IMR-90 (cell line): ENCODE results near the gene PTPRN2. TPM values are rescaled to one million over a fixed set of nuclear protein-coding genes. Genes with fewer than 3 reads are reported as not detected.

Experiments
- ATAC-seq: fragments of 200-7000 bp; cut with Tn5 transposase; 2 replicates; pipeline ENCODE4 v1.9.1; 2020; ENCODE audit warnings: low read depth, mild to moderate bottlenecking, moderate library complexity
- BruUV-seq: library from RNA; stranded (reverse); fragments of 400-500 nt; replicated peaks from 2 replicates; lab custom pipeline; 2021; lab: Mats Ljungman, UMichigan
- CTCF ChIA-PET: fragments of 300-600 bp; formaldehyde crosslinking; extraction: SDS; loops from one replicate; lab custom pipeline; 2021; ENCODE audit warnings: antibody characterized with exemption; lab: Yijun Ruan, JAX
- POLR2A ChIA-PET: fragments of 300-600 bp; sonication (Branson Sonifier 250); formaldehyde crosslinking; loops from one replicate; lab custom pipeline; 2022; ENCODE audit warnings: antibody characterized with exemption; ENCODE audit not compliant: unreplicated experiment; lab: Charles Lee
- DNase-seq: peaks from one replicate; pipeline ENCODE4 v3.0.0; 2013
- H2AFZ ChIP-seq: replicated peaks from 2 replicates; pipeline ENCODE3; 2013; ENCODE audit warnings: low read length, mild to moderate bottlenecking; ENCODE audit not compliant: poor library complexity
- H2AK5ac ChIP-seq: 2 replicates; pipeline ENCODE4 v1.6.1; 2013; ENCODE audit warnings: low read depth, low read length, inconsistent platforms
- H2AK9ac ChIP-seq: replicated peaks from 2 replicates; pipeline ENCODE3; 2013; ENCODE audit warnings: mild to moderate bottlenecking, low read depth, low read length, moderate library complexity; ENCODE audit not compliant: poor library complexity
- H2BK120ac ChIP-seq: 2 replicates; pipeline ENCODE4 v1.6.1; 2013; ENCODE audit warnings: low read depth, low read length, inconsistent platforms
- H2BK15ac ChIP-seq: 3 replicates; pipeline ENCODE4 v1.6.1; 2013; ENCODE audit warnings: low read depth, low read length, inconsistent platforms
- H2BK20ac ChIP-seq: 2 replicates; pipeline ENCODE4 v1.6.1; 2013; ENCODE audit warnings: low read depth, mild to moderate bottlenecking, inconsistent platforms, low read length, moderate library complexity
- H2BK5ac ChIP-seq: 2 replicates; pipeline ENCODE4 v1.6.1; 2013; ENCODE audit warnings: mild to moderate bottlenecking, low read depth, low read length, inconsistent platforms; ENCODE audit not compliant: poor library complexity, severe bottlenecking
- H3K14ac ChIP-seq: replicated peaks from 2 replicates; pipeline ENCODE4 v1.6.1; 2013; ENCODE audit warnings: low read depth, low read length, inconsistent platforms
- H3K18ac ChIP-seq: 2 replicates; pipeline ENCODE4 v1.6.1; 2013; ENCODE audit warnings: low read depth, low read length, control low read depth
- H3K23ac ChIP-seq: 2 replicates; pipeline ENCODE4 v1.6.1; 2013; ENCODE audit warnings: low read depth, low read length, inconsistent platforms
- H3K27ac ChIP-seq: 2 replicates; pipeline ENCODE4 v1.5.1; 2013; ENCODE audit warnings: mild to moderate bottlenecking, control low read depth, low read length; ENCODE audit not compliant: insufficient read depth
- H3K27me3 ChIP-seq: 2 replicates; pipeline ENCODE4 v1.6.1; 2013; ENCODE audit warnings: low read length; ENCODE audit not compliant: control insufficient read depth, insufficient read depth
- H3K36me3 ChIP-seq: 2 replicates; pipeline ENCODE4 v1.6.1; 2013; ENCODE audit warnings: low read length, mixed read lengths; ENCODE audit not compliant: control insufficient read depth, insufficient read depth
- H3K4ac ChIP-seq: 2 replicates; pipeline ENCODE4 v1.6.1; 2013; ENCODE audit warnings: low read depth, low read length, inconsistent platforms
- H3K4me1 ChIP-seq: 2 replicates; pipeline ENCODE4 v1.6.1; 2013; ENCODE audit warnings: low read length, mixed read lengths; ENCODE audit not compliant: control insufficient read depth, insufficient read depth
- H3K4me2 ChIP-seq: 2 replicates; pipeline ENCODE4 v1.6.1; 2013; ENCODE audit warnings: low read depth, mild to moderate bottlenecking, control low read depth, low read length, moderate library complexity
- H3K4me3 ChIP-seq: 2 replicates; pipeline ENCODE4 v1.5.1; 2013; ENCODE audit warnings: low read depth, mild to moderate bottlenecking, control low read depth, low read length, moderate library complexity; ENCODE audit not compliant: insufficient read depth
- H3K56ac ChIP-seq: 2 replicates; pipeline ENCODE4 v1.6.1; 2013; ENCODE audit warnings: low read length, inconsistent platforms; ENCODE audit not compliant: insufficient read depth; ENCODE audit errors: extremely low read depth
- H3K79me1 ChIP-seq, 2 experiments: 2 replicates each; pipeline ENCODE4 v1.6.1; 2013; ENCODE audit warnings: low read length in 2 of 2, inconsistent platforms in 1 of 2, low read depth in 1 of 2
- H3K9ac ChIP-seq: 2 replicates; pipeline ENCODE4 v1.6.1; 2013; ENCODE audit warnings: low read depth, low read length, control low read depth
- H3K9me1 ChIP-seq: 2 replicates; pipeline ENCODE4 v1.6.1; 2013; ENCODE audit warnings: low read length, inconsistent platforms; ENCODE audit not compliant: insufficient read depth
- H3K9me3 ChIP-seq: 2 replicates; pipeline ENCODE4 v1.6.1; 2013; ENCODE audit warnings: low read length; ENCODE audit not compliant: control insufficient read depth, insufficient read depth
- H4K20me1 ChIP-seq: 2 replicates; pipeline ENCODE4 v1.6.1; 2013; ENCODE audit warnings: low read length, inconsistent platforms; ENCODE audit not compliant: insufficient read depth
- H4K5ac ChIP-seq: 2 replicates; pipeline ENCODE4 v1.6.1; 2013; ENCODE audit warnings: mild to moderate bottlenecking, low read depth, low read length, control low read depth
- H4K8ac ChIP-seq, 2 experiments: 2 replicates each; pipeline ENCODE4 v1.6.1; 2013; ENCODE audit warnings: low read depth in 2 of 2, low read length in 2 of 2, control low read depth in 1 of 2, inconsistent platforms in 1 of 2
- H4K91ac ChIP-seq: 2 replicates; pipeline ENCODE4 v1.6.1; 2013; ENCODE audit warnings: low read depth, low read length, inconsistent platforms; ENCODE audit not compliant: insufficient read depth
- CHD1 ChIP-seq: IDR thresholded peaks from 2 replicates; pipeline ENCODE4 v1.6.1; 2012; ENCODE audit warnings: low read depth, low read length, improper control_type of control experiment
- CTCF ChIP-seq: conservative IDR thresholded peaks from 2 replicates; pipeline ENCODE4 v1.5.1; 2012; ENCODE audit warnings: mild to moderate bottlenecking, low read depth, low read length, improper control_type of control experiment
- FOS ChIP-seq: fragments of 150-350 bp; IDR thresholded peaks from 2 replicates; pipeline ENCODE4 v1.6.1; 2016; ENCODE audit warnings: low read depth, low read length
- MAFK ChIP-seq: IDR thresholded peaks from 2 replicates; pipeline ENCODE4 v1.6.1; 2012; ENCODE audit warnings: low read depth, low read length, improper control_type of control experiment
- MXI1 ChIP-seq: IDR thresholded peaks from 2 replicates; pipeline ENCODE4 v1.6.1; 2012; ENCODE audit warnings: low read depth, mild to moderate bottlenecking, low read length, moderate library complexity, borderline replicate concordance
- NFE2L2 ChIP-seq: fragments of 150-350 bp; IDR thresholded peaks from 2 replicates; pipeline ENCODE4 v1.6.1; 2016; ENCODE audit warnings: low read depth, mild to moderate bottlenecking, low read length
- RAD21 ChIP-seq: IDR thresholded peaks from 2 replicates; pipeline ENCODE4 v1.6.1; 2012; ENCODE audit warnings: low read length, improper control_type of control experiment
- USF2 ChIP-seq: fragments of 150-350 bp; IDR thresholded peaks from 2 replicates; pipeline ENCODE4 v1.6.1; 2017; ENCODE audit warnings: mild to moderate bottlenecking, antibody characterized with exemption, low read length, low read depth
- WGBS, 2 experiments: methylation state at CpG; one replicate each; pipeline versions ENCODE4 v1.1.5 to v1.1.7; 2013; ENCODE audit warnings: missing lambda C conversion rate in 2 of 2; ENCODE audit not compliant: insufficient read length in 1 of 2; ENCODE audit errors: extremely low coverage in 2 of 2; 5-methylcytosine and 5-hydroxymethylcytosine counted together
- dilution Hi-C: fragments of 300-500 bp; cut with HindIII; formaldehyde crosslinking; loops from one replicate; pipeline ENCODE4 v1.14.3; 2018; ENCODE audit warnings: low sequenced_read_pairs; ENCODE audit not compliant: unreplicated experiment
- in situ Hi-C: fragments of 300-500 bp; cut with MboI; formaldehyde crosslinking; loops from 3 replicates; pipeline ENCODE4 v1.14.3; 2019; ENCODE audit warnings: low sequenced_read_pairs, inconsistent platforms, mixed read lengths
- intact Hi-C: fragments of 100-400 bp; cut with micrococcal nuclease; formaldehyde crosslinking; loops from 2 replicates; pipeline ENCODE4 v1.10.0; 2022
- polyA plus RNA-seq, 3 experiments: library from polyadenylated mRNA; depleted of rRNA; stranded (reverse); fragments of >200 nt; gene quantifications; 2 replicates each; pipeline ENCODE4 v1.2.3, GENCODE V29; 2012; ENCODE audit warnings: low replicate concordance in 1 of 3
- total RNA-seq: library from RNA; depleted of rRNA; stranded (reverse); fragments of >200 nt; gene quantifications from 2 replicates; pipeline ENCODE4 v1.2.3, GENCODE V29; 2012

The PTPRN2 gene
- total and polyA plus RNA-seq, 2 of the 4 experiments (the other 2 are of a cell fraction), result 0.03 TPM; not detected in 1

GRCh38 chr7:157516911-157517781, 1070.5 kb downstream of the PTPRN2 start:
- dilution Hi-C loops (no loop called here), in situ Hi-C loops (no loop called here), intact Hi-C loops (no loop called here)
- Histone ChIP-seq H2AFZ (no peak overlapping the region), H3K18ac (no peak overlapping the region), H4K8ac (no peak overlapping the region), H2AK9ac (no peak overlapping the region), H3K4me2 (no peak overlapping the region), H3K4ac (no peak overlapping the region), H3K9me3 (peaks cover 39% of the 10 kb centered on the region), H3K9me1 (no peaks in the 10 kb centered on the region), H3K79me1 (no peaks in the 10 kb centered on the region), H3K36me3 (no peaks in the 10 kb centered on the region), H4K5ac (no peak overlapping the region), H3K9ac (no peak overlapping the region), H3K14ac (no peak overlapping the region), H2BK120ac (no peak overlapping the region), H3K23ac (no peak overlapping the region), H2AK5ac (no peak overlapping the region), H2BK15ac (no peak overlapping the region), H3K56ac (no peak overlapping the region), H3K4me1 (no peaks in the 10 kb centered on the region), H3K4me3 (no peak overlapping the region), H4K91ac (no peak overlapping the region), H3K27ac (no peak overlapping the region), H2BK20ac (no peak overlapping the region), H2BK5ac (no peak overlapping the region), H4K20me1 (no peaks in the 10 kb centered on the region), H3K27me3 (no peaks in the 10 kb centered on the region)
- TF ChIP-seq CTCF, result no peak
- TF ChIP-seq CHD1, result no peak
- TF ChIP-seq NFE2L2, result no peak
- no peak for TF ChIP-seq FOS
- TF ChIP-seq MAFK, result no peak
- no peak for TF ChIP-seq RAD21
- no peak for TF ChIP-seq MXI1
- no peak for TF ChIP-seq USF2
- BruUV-seq, result no TSS peak
- ATAC-seq (no peak), DNase-seq (no peak)
- POLR2A ChIA-PET, result no interaction called here
- 50% methylated on average over 3 of the region's 25 CpGs; no CpG with 5 or more reads in 1 of the 2 experiments for WGBS, 2 experiments
- CTCF ChIA-PET, result no interaction called here
